HG02840 (cell line): ENCODE data around the gene SH3GLB1.

Experiments used
- ATAC-seq: cut with Tn5 transposase; IDR thresholded peaks from one replicate; pipeline ENCODE4 v1.9.1; 2021; ENCODE audit warnings: mild to moderate bottlenecking, moderate library complexity, moderate number of reproducible peaks; ENCODE audit not compliant: unreplicated experiment, low FRiP score

SH3GLB1 gene

DNA sequence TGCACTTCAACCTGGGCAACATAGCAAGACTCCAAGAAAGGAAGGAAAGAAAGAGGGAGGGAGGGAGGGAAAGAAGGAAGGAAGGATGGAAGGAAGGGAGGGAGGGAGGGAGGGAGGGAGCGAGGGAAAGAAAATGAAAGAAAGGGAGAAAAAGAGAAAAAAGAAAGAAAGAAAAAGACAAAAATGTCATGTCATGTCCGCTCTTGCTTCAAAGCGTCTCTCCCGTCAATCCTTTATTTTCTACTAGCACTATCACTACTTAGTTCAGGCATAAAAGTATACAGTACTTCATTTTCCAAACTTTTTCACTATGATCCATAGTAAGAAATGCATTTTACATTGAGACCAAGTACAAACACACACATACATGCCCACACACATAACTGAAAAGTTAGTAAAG is 64.7 kb downstream of the SH3GLB1 start:
- ATAC-seq = no peak

DNA sequence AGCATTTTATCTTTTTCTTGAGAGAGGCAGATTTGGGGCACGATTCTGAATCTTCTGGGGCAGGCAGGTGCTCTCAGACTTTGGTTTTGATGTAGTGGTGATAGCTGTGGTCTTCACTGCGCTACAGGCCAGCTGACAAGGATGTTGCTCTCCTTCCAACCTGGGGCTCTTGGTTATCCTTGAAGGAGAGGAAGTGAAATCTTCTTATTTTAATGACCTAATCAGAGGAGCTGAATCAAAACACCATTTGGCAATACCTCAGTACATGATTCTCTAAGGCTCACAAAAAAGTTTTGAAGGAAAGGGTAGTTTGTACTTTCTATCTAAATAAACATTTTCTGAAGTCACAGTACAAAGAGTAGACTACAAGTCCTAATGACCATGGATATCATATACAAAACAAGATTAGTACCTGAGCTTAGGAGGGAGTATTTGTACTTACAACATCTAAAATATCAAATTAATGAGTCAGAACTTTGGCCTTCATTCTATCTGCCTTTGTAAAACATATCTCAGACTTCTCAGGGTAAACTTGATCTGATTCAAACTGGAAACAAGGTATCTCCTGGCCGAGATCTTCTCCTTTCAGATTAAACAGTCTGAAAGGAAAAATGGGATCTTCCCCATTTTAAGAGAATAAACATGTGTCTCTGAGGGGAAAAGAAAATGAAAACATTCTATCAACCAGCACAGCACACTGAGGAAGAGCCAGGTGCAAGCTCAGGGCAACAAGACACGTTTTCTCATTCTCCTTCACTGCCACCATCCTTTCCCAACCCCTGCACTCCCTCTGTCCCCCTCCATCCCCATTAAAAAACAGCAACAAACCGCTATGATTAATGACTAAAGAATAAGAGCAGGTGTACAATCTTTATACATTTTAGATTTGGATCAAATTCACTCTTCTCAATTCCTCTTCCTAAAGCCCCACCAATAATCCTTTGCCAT is 69.2 kb downstream of the SH3GLB1 start:
- no peak for ATAC-seq

DNA sequence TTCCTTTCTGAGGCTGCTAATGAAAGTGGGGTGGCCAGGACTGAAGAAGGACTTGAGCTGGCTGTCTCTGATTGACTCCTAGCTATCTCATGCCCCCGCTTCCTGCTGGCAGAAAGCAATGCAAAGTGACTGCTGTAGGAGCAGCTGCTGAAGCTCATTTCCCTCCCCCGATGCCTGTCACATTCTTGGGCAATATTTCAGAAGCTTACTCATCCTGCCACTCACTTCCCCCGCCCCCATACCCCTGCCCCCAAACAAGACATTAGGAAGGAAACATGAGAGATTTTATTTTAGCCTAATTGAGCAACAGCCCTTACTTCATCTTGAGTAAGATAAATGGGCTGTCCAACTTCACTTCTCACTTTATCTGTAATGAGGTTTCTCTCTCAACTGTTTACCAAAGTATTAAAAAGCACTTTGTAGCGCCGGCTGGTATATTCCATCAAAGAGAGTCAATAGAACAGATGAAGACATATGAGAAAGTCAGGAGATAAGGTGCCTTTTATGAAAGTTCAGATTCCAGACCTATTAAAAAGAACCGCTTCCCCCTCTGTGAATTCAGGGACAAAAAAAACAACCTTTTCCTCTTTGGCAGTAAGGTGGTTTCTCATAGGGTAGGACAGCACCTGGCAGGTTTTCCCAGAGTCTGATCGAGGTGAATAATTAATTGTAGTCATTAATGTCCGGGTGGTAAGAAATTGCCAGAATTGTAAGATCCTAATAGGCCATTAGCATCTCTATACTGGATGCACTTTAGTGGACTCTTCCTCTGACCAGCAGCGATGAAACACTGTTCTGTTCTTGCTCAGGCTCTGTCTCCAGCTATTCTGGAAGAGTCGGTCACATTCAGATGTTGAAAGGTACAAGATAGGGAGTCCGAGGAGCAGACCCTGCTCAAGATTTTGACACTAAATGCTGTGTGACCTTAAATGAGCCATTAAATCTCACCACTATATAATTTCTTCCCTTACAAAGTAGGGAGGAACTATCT is 70.2 kb downstream of the SH3GLB1 start:
- ATAC-seq = no peak

DNA sequence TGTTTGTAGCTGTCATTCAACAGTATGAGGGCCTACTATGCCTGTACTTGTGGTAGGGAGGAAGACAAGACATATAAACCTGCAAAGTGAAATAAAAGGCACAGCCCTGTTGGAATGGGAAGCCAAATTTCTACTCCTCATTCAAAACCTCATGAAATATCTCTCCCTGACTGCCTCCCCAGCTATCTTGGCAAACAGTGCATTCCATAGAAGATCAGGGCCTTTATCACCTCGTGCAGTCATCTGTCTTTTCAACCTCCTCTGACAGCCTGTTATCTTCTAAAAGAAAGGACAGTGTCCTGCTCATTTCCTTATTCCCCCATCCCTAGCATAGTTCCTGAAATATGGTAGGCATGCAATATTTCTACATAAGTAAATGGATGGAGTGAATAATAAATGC is 71.0 kb downstream of the SH3GLB1 start:
- ATAC-seq = no peak

DNA sequence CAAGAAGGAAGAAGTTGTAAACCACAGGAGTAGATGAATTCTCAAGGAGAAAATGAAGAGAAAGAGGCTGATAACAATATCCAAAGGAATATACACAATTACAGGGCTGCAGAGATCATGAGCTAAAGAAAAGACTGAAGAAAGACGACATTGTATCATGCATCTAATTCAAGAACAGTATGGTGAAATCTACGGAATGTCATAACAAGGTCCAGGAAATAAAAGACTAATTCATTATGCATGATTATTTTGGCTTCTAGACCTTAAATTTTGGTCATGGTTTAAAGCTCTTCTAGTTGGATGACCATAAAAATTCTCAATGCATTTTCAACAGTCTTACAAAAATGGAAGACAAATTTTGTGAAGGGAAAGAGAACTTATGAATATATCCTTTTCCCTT is 71.7 kb downstream of the SH3GLB1 start:
- no peak for ATAC-seq

DNA sequence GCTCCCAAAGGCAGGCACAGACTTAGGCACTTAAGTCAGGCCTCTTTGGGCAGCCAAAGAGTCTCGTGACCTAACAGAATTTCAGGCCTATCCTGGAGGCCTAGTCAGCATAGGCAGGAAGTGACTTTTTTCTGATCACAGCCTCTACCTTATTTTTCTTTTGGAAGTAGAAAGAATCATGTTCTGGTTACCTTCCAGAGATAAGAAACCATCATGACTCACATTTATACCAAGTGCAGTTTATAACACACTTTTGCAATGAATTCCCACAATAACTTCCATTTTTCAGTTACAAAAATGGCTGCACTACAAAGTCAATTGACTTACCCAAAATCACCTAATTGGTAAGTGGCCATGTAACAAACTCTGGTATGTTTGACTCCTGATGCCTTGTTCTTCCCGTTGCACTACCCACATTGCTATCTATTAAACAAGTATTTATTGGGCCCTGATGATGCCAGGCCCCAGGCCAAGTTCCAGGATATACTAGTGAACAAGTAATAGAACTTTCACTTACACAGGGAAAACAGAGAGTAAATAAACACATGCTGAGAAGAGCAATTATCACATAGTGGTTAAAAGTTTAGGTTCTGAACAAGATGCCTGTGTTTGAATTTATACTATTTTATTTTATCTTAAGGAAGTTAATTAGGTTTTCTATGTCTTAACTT is 74.3 kb downstream of the SH3GLB1 start:
- ATAC-seq = no peak

DNA sequence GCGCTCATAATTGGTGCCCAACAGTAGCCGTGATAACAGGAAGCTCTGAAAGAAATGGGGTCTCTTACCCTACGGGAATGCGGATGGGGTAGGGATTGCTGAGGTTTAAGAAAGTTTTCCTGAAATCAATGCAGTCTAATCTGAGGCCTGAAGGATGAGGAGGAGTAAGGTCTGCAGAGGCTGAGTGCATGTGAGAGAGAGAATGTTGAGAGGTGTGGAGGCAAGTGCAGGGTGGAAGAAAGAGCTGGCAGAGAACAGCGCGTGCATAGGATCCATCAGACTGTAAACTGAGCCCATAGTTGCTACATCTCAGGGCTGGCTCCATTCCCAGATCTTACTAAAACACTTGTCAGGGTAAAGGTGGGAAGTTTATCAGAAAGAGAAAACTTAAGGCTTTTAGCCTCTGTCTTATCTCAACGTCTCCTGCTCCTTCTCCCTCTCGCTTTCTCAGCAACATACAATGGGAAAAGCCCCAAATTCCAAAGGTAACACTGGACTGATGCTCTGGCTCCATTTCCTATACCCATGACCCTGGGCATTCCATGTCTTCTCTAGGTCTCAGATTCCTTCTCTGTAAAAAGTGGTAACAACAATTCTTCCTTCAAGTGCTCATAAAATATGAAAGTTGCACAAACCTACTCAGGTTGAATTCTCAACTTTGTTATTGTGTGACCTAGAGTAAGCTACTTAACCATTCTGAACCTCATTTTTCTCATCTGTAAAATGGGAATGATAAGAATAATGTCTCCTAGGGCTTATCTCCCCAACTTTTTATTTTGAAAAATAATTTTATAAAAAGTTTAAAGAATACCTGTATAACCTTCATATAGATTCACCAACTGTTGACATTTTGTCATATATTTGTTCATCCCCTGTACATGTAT is 75.2 kb downstream of the SH3GLB1 start:
- ATAC-seq = no peak

DNA sequence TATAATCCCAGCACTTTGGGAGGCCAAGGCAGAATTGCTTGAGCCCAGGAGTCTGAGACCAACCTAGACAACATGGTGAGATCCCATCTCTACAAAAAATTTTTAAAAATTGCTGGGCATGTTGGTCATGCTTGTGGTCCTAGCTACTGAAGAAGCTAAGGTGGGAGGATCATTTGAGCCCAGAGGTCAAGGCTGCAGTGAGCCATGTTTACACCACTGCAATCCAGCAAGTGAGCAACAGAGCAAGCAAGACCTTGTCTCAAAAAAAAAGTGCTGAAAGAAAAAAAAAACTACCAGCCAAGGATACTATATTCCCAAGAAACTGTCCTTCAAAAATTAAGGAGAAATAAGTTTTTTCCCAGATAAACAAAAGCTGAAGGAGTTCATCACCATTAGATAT is 78.1 kb downstream of the SH3GLB1 start:
- ATAC-seq = no peak

DNA sequence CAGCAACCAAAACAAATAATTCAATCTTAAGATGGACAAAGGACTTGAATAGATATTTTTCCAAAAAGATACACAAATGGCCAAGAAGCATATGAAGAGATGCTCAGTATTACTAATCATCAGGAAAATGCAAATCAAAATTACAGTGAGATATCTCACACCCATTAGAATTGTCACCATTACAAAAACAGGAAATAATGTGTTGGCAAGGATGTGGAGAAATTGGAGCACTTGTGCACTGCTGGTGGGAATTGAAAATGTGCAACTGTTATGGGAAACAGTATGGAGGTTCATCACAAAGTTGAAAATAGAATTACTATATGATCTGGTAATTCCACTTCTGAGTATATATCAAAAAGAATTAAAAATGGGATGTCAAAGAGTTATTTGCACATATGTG is 83.2 kb downstream of the SH3GLB1 start:
- ATAC-seq = no peak

DNA sequence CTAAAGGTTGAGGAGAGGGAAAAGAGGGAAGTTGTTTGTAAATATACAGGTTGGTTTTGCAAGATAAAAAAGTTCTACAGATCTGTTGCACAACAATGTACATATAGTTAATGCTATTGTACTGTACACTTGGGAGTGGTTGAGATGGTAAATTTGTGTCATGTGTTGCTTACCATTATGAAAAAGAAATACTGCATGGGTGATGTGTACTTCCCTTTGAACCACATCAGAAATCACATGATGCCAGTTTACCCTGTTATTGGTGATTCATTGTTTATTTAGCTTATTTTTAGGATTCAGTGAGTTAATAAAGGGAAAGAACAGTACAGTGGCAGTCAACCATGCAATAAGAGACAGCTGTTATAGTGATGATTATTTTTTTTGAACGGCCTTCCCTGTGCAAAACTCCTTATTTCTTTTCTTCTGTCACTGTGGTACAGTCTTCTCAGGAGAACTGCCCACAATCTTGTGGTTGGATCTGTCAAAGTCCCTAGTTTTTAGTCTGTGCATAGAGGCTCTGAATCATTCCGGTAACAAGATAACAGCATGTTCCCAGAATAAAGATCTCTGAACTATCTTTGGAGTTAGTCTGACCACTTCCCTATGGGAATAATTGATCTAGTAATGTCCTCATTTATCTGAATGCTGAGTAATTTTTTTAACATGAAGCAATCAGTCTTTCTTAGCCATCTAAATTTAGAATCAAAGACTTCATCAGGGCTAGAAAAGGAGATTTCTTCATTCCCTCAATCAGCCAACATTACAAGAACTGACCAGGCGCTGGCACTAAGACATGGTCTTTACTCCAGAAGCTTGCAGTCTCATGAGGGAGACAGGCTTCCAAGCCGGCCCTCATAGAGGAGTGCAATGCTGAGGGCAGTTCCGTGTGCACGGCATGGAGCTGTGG is 84.2 kb downstream of the SH3GLB1 start:
- ATAC-seq = no peak

DNA sequence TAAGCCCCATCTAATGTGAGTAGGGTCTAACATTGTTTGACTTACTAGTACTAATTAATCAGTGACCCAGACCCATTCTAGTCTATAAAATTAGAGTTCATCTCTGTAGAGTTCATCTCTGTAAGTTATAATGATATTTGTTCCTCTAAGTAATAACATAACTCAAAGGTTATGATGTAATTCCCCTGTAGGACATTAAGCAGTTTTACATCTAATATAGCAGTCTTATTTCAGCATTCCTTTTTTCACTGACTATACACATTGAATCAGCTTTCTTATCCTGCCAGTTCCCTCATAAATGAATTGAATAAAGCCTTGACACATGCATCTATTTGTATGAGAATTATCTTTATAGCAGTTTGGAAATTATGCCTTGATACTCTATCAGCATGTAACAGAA is 90.9 kb downstream of the SH3GLB1 start:
- no peak for ATAC-seq
